H54 (cell line): ENCODE measurements around the gene DOCK7.
"Not testable (repeated sequence)": the region's sequence is repeated elsewhere in the genome, so short reads cannot be mapped to it uniquely, and the experiment has no call there.

Experiments used
- DNase-seq: peaks from one replicate; pipeline ENCODE4 v3.0.0; 2011; ENCODE audit warnings: low spot score, mixed read lengths; ENCODE audit not compliant: insufficient read length
- FAIRE-seq: peaks from 3 replicates; lab custom pipeline; 2011; peaks lifted over from hg19 to GRCh38; lab: Jason Lieb, UNC
- POLR2A ChIP-seq: IDR thresholded peaks from 2 replicates; pipeline ENCODE4 v1.6.1; 2011; ENCODE audit warnings: low read depth, mild to moderate bottlenecking, low read length

Gene DOCK7

GRCh38 chr1:62682531-62682930 is 5.7 kb downstream of the DOCK7 start:
- FAIRE-seq, result peak; percentile 83
- no peak for DNase-seq
- TF ChIP-seq POLR2A, result no peak

- not testable (repeated sequence) for DNase-seq, FAIRE-seq
Observed at GRCh38 chr1:62680992-62681391, 7.2 kb downstream of the DOCK7 start.

GRCh38 chr1:62677822-62678221 is 10.4 kb downstream of the DOCK7 start:
- not testable (repeated sequence) for FAIRE-seq, DNase-seq

GRCh38 chr1:62676611-62677356 is 11.4 kb downstream of the DOCK7 start:
- FAIRE-seq (peak; percentile 20), DNase-seq (no peak)
- TF ChIP-seq POLR2A, result no peak

- FAIRE-seq (no peak), DNase-seq (no peak)
- no peak for TF ChIP-seq POLR2A
Observed at GRCh38 chr1:62673629-62674028, 14.6 kb downstream of the DOCK7 start.

GRCh38 chr1:62672029-62672428 is 16.2 kb downstream of the DOCK7 start:
- no peak for FAIRE-seq
- no peak for TF ChIP-seq POLR2A
- DNase-seq, result no peak

GRCh38 chr1:62654744-62655143 is 33.4 kb downstream of the DOCK7 start:
- FAIRE-seq, result no peak

GRCh38 chr1:62652387-62652786 is 35.8 kb downstream of the DOCK7 start:
- no peak for TF ChIP-seq POLR2A
- DNase-seq (no peak), FAIRE-seq (no peak)

More at GRCh38 chr1:62654744-62655143, 33.4 kb downstream of the DOCK7 start:
- no peak for TF ChIP-seq POLR2A
- no peak for DNase-seq

GRCh38 chr1:62643283-62643682 is 44.9 kb downstream of the DOCK7 start:
- no peak for FAIRE-seq
- no peak for TF ChIP-seq POLR2A

GRCh38 chr1:62637392-62638105 is 50.6 kb downstream of the DOCK7 start:
- DNase-seq (no peak), FAIRE-seq (peak; percentile 86)
- no peak for TF ChIP-seq POLR2A

More at GRCh38 chr1:62643283-62643682, 44.9 kb downstream of the DOCK7 start:
- no peak for DNase-seq

- FAIRE-seq (no peak), DNase-seq (no peak)
- TF ChIP-seq POLR2A, result no peak
Observed at GRCh38 chr1:62628506-62628905, 59.7 kb downstream of the DOCK7 start.

GRCh38 chr1:62625415-62625814 is 62.8 kb downstream of the DOCK7 start:
- no peak for TF ChIP-seq POLR2A
- no peak for DNase-seq
- no peak for FAIRE-seq

- peak; percentile 25 for DNase-seq
- FAIRE-seq, result peak; percentile 99
- no peak for TF ChIP-seq POLR2A
Observed at GRCh38 chr1:62621907-62622306, 66.3 kb downstream of the DOCK7 start.

GRCh38 chr1:62613890-62614289 is 74.3 kb downstream of the DOCK7 start:
- no peak for DNase-seq
- no peak for TF ChIP-seq POLR2A
- FAIRE-seq, result no peak

- DNase-seq, result no peak
- TF ChIP-seq POLR2A, result no peak
- no peak for FAIRE-seq
Observed at GRCh38 chr1:62613325-62613727, 74.9 kb downstream of the DOCK7 start.

GRCh38 chr1:62612770-62613169 is 75.4 kb downstream of the DOCK7 start:
- DNase-seq (no peak), FAIRE-seq (no peak)
- no peak for TF ChIP-seq POLR2A

- not testable (repeated sequence) for DNase-seq, FAIRE-seq
Observed at GRCh38 chr1:62610588-62610987, 77.6 kb downstream of the DOCK7 start.
